GM19043 (cell line): ENCODE measurements around the gene FKBP1C.

Experiments
- ATAC-seq: cut with Tn5 transposase; IDR thresholded peaks from one replicate; pipeline ENCODE4 v1.9.1; 2021; ENCODE audit warnings: low read depth; ENCODE audit not compliant: unreplicated experiment

FKBP1C gene

DNA sequence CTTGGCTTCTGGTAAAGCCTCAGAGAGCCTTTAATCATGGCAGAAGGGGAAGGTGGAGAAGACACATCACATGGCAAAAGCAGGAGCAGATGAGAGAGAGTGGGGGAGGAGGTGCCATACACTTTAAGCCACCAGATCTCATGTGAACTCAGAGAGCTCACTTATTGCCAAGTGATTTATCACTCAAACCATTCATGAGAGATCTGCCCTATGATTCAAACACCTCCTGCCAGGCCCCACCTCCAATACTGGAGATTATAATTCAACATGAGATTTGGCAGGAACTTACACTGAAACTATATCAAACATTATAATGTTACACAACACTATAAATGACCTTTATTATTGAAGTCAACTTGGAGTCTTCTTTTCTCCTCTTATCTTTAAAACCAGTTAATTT, 47.9 kb downstream of the FKBP1C start:
- no peak for ATAC-seq

DNA sequence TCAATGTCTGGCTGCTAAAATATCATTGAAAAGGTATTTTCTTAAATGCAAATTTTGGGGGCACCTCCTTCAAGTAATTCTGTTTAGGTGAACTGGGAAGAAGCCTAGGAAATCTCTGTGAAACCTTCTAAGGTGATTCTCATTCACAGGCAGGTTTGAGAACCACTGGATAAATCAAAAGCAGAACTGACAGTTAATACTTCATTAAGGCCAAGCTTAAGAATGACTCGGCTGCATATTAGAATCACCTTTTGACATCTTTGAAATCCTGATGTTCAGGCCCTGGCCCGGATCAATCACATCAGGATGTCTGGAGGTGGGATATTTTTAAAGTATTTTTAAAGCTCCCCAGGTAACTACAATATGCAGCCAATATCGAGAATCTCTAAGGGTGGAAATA, 50.6 kb downstream of the FKBP1C start:
- peak; percentile 63 for ATAC-seq
